Activated T-cell treated with anti-CD3 and anti-CD28 coated beads for 48 hours (primary cell): ENCODE results near the gene ACOT7.
"Not testable (repeated sequence)": the region's sequence is repeated elsewhere in the genome, so short reads cannot be mapped to it uniquely, and the experiment has no call there.

ENCODE experiments used
- DNase-seq: peaks from one replicate; pipeline ENCODE4 v3.0.0-alpha.2; 2020; ENCODE audit warnings: low read depth

ACOT7 gene

DNA sequence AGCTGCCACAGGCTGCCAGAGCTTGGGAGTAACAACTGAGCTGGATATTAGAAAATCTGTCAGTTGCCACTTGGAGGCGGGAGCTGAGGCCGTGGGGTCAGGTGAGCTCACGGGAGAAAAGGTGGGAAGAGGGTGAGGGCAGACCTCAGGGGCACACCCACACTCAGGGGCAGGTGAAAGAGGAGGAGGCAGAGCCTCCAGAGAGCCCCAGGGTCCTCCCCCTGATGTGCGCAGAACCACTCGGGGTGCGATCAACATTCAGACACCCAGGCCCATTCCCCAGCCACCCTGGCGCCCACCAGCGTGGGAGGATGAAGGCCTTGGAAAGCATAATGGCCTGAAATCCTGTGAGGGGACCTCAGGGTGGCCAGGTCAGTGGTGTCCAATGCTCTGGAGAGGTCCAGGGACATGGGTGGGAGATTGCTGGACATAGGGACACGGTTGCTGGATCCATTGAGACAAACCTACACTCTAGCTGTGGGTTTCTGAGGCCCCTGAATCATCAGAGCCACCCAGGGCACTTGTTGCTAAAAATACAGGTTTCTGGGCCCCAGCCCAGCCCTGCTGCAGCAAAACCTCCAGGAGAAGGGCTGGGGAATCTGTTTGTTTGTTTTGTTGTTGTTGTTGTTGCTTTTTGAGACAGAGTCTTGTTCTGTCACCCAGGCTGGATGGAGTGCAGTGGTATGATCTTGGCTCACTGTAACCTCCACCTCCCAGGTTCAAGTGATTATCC is 83.3 kb downstream of the ACOT7 start:
- no peak for DNase-seq

DNA sequence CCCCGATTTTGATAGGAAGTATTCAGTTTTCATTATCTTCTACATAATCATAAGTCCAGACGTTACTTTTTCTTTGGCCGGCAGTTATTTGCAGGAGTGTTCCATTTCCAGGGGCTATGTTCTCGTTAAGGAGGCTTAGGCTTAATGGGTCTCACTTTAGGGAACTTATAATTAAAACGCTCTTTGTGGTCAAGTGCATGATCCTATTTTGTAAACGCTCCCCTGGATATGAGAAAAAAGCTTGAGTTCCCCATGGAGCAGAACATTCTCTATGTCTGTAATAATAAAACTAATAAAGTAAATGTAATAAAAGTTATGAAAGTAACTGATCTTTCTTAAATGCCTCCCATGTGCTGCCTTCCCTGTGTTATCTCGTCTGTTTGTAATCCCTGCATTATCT is 84.0 kb downstream of the ACOT7 start:
- DNase-seq = no peak

DNA sequence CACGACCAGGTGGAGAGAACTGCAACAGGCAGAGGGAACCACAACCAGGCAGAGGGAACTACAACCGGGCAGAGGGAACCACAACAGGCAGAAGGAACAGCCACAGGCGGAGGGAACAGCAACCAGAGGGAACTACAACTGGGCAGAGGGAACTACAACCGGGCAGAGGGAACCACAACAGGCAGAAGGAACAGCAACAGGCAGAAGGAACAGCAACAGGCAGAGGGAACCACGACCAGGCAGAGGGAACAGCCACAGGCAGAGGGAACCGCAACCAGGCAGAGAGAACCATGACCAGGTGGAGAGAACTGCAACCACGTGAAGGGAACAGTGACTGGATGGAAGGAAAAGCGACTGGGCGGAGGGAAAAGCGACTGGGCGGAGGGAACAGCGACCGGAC is 85.1 kb downstream of the ACOT7 start:
- DNase-seq = no peak

DNA sequence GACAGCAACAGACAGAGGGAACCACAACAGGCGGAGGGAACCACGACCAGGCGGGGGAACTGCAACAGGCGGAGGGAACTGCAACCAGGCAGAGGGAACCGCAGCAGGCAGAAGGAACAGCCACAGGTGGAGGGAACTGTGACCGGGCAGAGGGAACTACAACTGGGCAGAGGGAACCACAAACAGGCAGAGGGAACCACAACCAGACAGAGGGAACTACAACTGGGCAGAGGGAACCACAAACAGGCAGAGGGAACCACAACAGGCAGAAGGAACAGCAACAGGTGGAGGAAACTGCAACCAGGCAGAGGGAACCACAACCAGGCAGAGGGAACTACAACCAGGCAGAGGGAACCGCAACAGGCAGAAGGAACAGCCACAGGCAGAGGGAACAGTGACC is 85.9 kb downstream of the ACOT7 start:
- not testable (repeated sequence) for DNase-seq

DNA sequence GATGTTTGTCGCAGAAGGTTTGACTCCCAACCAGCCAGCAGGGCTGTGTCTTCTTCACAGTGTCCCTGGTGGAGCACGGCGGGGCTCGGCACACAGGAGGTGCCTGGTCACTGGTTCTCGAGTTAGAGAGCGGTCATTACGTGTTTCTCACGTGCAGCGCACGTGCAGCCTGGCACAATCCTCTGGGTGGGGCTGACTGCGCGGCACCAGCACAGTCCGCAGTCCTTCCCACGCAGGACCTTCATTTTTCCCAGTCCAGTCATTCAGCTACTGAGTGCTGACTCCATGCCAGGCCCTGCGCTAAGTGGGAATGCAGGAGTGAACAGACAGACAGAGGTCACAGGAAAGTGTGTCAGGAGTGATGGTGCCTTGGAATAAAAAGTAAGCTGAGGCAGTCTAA is 86.5 kb downstream of the ACOT7 start:
- DNase-seq = no peak

DNA sequence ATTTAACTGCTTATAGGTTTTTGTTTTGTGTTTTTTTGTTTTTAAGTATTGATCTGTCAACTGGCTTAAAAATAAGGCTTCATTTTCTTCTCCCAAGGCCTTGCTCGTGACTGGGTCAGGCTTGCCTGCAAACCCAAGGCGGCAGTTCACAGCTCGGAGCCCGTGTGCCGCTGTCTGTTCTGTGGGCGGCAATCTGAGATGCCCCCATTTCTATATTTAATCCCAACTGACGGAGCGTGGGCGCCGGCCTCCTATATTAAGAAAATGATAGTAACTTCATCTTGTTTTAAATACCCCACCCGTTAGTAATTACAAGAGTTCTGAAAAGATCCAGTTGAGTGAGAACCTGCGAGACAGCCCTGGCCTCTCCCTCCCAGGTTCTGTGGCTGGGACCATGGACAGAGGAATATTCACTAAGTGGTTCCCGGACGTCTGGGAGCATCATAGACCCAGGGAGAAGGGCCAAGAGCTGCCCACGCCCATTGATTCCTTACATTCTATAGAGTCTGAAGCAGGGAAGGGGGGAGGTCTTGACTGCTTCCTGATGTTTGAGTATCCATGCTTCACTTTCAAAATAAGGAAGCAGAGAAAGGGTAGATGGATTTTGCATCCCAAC is 90.1 kb downstream of the ACOT7 start:
- no peak for DNase-seq

DNA sequence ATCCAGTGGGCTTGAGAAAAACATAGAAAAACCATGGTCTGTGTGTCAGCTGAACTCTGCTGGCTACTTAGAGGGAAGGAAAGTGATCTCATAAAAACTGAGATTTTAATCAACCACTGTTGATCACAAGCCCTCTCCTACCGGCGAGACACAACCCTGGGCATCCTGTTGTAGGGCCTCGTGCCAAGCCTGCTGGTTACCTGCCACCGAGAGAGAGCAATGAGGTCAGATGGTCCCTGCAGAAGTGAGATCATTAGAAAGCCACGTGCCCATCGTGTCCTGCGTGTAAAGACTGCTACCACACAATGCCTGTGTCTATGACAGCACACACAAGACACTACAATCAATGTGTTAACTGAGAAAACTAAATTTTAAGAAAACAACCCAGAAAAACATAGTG is 91.0 kb downstream of the ACOT7 start:
- DNase-seq = no peak

DNA sequence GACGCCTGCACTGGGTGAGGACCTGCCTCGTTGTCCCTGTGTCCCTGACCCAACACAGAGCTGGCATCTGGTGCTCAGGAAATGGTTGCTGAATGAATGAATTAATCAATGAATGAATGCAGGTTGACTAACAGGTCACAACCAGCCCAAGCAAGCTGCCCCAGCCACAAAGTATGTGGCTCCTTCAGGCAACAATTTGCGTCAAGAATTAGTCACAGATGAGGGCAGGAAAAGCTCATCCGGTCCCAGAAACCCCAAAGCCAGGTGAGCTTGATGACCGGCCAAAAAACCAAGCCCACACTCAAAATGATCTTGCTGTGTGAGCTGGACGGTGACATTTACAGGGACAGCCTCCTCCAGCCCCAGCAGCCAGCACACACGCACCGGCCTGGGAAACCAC is 92.0 kb downstream of the ACOT7 start:
- no peak for DNase-seq

DNA sequence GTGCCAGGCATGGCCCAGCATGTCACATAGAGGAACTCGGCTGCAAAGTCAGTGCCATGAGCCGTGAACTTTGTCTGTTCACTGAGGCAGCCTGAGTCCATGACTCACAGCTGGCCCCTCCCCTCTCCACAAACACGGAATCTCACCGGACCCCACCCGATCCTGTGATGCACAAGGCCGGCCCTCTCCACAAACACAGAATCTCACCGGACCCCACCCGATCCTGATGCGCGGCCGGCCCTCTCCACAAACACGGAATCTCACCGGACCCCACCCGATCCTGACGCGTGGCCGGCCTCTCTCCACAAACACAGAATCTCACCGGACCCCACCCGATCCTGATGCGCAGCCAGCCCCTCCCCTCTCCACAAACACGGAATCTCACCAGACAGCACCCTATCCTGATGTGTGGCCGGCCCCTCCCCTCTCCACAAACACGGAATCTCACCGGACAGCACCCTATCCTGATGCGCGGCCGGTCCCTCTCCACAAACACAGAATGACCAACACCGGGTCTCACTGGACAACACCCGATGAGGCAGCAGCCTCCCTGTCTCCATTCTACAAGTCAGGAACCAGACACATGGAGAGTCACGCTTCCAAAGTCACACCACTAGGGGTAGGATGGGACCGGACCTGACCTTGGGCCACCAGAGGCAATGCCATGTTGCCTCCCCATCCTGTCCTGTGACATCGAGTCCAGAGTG is 93.1 kb downstream of the ACOT7 start:
- DNase-seq = no peak

DNA sequence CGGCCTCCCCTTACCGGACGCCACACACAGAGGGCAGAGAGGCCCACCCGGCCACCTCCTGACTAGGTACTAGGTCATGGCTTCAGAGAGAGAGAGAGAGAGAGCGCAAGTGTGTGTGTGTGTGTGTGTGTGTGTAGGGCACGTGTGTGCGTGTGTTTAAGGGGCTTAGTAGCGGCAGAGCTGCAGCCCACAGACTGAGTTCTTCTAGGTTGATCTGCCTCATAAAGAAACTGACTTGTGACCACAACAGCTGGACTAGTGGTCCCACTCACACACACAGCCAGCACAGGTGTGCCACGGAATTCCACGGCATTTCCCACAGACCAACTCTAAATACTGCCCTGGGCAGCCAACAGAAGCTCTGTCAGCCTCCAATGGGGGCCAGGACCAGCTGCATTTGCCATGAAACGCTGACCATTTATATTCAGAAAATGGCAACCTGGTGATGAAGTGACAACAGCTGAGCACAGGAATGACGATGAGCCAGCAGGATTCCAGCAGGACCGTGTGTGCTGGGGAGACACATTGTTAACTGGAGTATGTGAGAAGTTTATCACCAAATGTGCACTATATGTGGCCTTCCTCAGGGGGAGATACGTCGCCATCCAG is 93.9 kb downstream of the ACOT7 start:
- no peak for DNase-seq

DNA sequence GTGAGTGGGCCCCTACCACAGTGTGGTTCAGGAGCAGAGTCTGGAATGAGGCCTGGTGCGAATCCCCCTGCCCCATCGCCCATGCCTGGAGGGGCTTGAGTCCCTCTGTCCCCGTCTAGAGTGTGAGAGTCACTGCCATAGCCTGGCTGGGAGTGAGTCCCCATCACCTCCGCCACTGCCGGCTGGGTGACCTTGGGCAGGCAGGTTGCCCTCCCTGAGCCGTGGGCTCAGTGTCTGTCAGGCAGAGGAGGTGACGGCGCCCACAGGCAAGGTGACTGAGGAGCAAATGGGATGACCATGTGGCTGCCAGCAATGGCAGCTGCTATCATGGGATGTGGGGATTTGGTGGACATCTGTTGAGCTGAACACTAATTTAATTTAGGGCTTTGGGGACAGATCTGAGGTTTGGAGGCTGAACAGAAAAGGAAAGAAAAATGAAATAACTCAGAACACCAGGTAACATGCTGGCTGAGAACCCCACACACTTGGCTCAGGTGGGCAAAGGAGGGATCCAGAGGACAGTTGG is 94.6 kb downstream of the ACOT7 start:
- no peak for DNase-seq

DNA sequence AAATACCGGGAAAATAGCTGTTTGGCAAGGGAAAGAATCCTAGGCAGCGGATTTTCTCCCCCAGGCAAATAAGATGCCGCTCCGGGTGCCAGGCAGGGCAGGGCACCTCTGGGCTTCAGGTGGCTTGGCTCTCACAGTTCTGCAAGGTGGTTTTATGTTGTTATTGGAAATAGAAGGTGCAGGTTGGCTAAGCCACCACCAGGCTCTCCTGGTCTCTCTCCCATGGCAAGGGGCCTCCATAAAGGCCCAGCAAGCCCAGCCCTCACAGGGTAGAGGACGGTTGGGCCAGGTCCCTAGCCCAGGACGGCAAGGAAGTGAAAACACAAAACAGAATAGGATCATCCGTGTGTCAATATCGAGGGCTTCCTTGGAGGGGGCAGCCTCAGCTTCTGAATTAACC is 95.0 kb downstream of the ACOT7 start:
- DNase-seq = no peak

DNA sequence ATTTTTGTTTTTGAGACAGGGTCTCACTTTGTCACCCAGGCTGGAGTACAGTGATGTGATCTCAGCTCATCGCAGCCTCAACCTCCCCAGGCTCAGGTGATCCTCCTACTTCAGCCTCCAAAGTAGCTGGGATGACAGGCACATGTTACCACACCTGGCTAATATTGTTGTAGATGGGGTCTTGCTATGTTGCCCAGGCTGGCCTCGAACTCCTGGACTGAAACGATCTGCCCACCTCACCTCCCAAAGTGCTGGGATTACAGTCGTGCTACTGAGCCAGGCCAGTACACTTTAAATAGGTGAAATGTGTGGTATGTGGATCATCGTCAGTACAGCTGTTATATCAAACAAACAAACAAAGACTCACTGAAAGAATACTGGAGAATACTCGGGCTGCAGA is 97.7 kb downstream of the ACOT7 start:
- no peak for DNase-seq

DNA sequence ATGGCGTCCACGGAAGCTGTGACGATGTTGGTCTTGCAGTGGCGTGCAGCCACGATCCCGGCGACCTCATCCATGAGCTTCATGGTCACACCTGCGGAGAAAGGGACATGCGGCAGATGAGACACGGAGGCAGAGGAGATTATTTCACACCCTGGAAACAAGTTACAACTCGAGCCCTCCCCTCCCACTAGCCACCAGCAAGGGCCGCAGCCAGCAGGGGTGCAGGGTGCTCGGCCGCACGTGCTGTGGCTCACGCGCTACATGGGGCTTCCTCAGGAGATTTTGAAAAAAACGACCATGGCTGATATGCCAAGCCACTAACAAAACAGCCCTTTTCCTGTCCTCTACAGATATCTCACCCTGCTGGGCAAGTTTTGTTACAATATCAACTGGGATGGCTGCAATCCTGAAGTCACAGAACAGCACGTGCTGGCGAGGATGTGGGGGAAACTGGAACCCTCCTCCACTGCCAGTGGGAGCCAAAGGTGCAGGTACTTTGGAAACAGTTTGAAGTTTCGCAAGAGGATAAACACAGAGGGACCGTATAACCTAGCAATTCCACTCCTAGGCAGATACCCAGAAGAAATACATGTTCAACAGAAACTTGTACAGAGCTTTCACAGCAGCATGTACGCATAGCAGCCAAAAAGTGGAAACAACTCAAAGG is 98.5 kb downstream of the ACOT7 start:
- no peak for DNase-seq

DNA sequence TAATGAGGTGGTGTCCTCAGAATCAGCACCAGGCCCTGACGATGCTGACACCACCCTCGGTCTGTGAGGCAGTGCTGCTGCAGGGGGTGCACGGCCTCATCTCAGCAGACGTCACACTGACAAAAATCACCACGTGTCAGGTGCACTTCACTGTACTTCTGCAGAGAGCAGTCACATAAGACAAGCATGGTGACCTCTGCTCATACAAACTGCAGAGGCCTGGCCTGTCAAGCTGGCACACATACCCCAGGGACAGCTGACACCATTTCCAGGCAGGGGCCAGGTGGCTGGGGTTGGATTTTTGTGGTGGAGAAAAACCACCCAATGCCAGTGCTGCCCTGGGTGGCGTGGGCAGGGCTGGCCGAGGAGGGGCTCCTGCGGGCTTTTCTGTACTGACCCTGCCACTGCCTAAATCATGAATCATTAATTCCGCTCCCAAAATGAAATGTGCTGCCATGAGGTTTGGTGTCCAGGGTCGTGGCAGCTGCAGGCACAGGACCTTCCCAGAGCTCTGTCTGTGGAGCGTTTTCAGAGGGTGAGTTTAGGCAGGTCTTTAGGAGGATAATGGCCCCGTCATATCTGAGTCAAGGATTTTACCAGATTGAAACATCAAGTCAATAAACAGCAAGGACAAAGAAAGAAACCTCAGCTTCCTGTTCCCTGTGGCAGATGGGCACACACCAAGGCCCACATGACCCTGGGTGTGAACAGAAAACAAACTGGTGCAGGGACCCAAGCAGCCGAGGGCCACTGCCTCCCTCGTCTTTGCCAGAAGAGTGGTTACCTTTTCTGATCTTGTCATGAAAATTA is 99.3 kb downstream of the ACOT7 start:
- no peak for DNase-seq

DNA sequence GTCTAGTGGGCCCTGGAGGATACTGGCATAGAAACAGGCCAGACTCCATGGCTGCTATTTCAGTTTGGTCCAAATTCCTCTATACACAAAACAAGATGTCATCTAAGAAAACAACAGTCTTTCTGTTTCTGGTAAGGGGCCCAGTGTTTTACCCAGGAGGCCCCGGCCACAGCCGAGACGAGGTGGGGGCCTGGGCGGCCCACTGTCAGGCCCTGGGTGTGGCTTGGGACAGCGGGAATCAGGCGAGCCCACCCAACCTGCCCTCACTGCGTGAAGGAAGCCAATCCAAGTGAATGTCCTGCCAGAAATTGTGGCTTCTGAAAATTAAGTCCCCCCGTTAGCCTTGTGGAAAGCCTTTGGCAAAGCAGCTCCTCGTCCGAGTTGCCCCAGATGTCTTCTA is 101.5 kb downstream of the ACOT7 start:
- no peak for DNase-seq

DNA sequence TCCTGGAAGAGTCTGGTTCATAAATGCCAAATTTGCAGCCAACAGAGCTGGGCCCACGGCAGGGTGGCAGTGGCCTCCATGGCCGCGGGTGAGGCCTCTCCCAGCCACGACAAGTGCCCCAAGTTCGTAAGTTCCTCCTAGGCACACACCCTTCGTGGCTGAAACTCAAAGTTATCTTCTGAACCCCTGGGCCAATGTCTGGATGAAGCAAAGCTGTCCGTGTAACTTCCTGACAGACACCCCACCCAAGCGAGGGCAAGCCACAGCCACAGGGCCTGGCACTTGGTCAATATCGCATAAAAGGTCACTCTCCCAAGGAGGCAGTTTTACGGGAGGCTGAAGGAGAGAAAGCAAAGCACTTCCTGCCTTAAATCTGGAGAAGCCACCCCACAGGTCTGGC is 104.9 kb downstream of the ACOT7 start:
- no peak for DNase-seq

DNA sequence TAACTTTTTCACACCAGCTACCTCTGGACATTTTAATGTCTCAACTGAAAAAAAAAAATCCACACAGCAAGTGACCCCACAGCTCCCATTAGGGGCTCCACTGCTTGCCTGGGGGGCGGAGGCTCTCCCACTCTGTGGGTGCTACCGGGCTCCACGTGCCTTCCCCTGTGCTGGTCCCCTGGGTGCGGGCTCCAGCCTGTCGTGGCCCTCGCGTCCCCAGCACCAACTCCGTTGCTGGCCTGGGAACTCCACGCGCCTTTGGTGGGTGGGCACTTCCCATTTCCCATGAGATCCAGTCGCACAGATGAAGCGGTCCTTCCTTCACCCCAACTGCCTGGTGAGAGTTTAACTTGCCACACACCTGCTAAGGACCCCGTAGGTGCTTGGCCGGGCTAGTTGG is 105.5 kb downstream of the ACOT7 start:
- DNase-seq = no peak

DNA sequence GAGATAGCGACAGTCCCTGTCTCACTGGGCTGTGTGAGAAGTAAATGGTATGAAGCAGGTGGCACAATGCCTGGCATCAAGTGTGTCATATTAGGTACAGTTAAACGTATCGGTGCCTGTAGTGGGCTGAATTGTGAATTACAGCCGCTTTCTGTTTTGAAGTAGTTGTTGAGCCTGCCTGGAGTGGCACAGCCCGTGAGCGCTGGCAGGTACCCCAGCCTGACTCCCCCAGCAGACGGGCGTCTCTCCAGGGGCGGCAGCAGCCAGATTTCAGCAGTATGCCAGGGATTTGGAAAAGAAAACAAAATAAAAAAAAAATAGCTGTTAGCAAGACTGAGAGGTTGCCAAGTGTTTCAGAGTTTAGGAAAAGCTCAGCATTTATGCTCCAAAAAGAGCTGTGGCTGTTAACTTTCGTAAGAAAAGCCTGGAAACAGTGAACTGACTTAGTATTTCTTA is 106.1 kb downstream of the ACOT7 start:
- DNase-seq = no peak

DNA sequence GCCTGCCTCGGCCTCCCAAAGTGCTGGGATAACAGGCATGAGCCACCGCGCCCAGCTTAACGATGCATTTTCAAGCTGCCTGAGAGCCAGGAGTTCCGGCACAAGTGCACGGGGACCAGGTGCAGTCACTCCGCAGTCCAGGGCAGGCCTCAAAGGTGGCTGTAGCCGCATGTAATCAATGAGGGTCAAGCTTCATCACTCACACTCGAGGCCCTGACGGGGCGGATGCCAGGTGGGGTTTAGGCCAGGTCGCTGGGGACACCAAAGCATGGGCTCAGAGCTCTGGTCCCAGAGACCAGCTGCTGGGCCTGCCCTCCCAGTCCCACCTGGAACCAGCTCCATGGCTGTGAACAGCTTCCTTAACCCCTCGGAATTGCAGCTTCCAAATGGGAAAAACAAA is 106.5 kb downstream of the ACOT7 start:
- no peak for DNase-seq

DNA sequence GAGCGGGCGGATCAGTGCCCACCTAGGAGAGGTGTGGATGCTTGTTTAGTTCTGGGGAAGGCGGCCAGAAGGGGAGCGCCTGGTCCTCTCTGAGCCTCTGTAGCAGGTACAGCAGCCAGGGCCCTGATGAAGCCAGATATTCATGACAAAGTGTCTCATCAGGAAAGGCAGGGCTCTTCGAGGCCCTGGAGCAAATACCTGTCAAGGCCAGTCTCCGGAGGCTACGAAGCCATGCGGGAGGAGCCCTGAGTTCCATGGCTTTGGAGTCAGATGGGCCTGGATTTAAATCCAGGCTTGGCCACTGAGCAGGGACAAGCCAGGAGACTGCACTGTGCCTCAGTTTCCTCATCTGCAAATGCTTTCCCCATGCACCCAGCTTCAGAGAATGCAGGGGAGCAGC is 107.3 kb downstream of the ACOT7 start:
- no peak for DNase-seq
